GM18519 (cell line): ENCODE measurements around the gene CLP1.
"Not testable (repeated sequence)": the region's sequence is repeated elsewhere in the genome, so short reads cannot be mapped to it uniquely, and the experiment has no call there.

Experiments used
- ATAC-seq: cut with Tn5 transposase; IDR thresholded peaks from one replicate; pipeline ENCODE4 v1.9.1; 2021; ENCODE audit warnings: mild to moderate bottlenecking, moderate library complexity; ENCODE audit not compliant: unreplicated experiment, low FRiP score

CLP1 gene

DNA sequence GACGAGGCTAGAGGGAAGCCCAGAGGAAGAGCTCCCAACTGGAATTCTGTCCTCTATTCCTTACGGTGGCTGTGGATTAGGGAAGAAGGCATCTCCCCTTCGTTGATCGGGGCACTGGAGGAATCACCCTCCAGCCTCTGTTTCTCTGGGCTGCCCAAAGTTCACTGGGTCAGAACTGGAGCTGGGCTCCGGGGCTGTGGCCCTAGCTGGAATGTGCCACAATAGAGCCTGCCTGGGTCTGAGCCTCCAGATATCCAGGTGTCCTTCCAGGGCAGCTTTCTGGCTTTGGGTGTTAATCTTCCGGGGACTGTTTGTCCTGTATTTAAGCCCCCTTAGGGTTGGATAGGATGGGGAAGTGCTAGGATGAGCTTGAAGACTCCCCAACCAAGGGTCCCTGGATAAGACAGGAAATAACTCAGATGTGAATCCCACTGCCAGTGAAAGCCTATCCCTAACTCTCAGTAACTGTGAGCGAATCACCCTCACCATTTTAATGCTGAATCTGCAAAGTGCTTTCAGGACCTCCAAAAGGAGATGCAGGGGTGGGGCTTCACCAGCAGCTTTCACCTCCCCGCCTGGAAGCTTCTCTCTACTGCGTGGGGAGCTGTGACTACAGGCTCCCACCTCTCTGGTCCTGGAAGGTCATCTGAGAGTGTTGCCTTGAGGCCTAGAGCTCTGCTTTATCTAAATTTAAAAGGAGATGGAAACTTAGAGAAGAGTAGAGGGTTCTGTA, 17.3 kb upstream of the CLP1 start:
- no peak for ATAC-seq

GRCh38 chr11:57641011-57641807, 16.4 kb upstream of the CLP1 start:
- no peak for ATAC-seq

DNA sequence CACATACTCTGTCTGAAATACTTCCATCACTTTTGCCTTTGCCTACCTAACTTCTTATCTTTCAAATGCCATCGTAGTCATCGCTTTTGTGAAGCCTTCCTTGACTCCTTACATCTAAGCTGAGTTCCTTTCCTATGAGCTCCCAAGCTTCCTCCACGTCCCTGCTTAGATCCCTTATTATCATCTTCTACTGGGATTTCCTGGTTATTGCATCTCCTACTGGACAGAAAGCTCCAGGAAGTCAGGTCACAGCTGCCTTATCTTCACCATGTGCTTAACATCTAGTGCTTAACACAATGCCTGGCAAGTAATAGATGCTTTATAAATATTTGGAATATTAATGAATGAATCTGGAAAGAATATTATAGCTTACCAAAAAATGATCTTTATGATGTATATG, 13.8 kb upstream of the CLP1 start:
- ATAC-seq = no peak

DNA sequence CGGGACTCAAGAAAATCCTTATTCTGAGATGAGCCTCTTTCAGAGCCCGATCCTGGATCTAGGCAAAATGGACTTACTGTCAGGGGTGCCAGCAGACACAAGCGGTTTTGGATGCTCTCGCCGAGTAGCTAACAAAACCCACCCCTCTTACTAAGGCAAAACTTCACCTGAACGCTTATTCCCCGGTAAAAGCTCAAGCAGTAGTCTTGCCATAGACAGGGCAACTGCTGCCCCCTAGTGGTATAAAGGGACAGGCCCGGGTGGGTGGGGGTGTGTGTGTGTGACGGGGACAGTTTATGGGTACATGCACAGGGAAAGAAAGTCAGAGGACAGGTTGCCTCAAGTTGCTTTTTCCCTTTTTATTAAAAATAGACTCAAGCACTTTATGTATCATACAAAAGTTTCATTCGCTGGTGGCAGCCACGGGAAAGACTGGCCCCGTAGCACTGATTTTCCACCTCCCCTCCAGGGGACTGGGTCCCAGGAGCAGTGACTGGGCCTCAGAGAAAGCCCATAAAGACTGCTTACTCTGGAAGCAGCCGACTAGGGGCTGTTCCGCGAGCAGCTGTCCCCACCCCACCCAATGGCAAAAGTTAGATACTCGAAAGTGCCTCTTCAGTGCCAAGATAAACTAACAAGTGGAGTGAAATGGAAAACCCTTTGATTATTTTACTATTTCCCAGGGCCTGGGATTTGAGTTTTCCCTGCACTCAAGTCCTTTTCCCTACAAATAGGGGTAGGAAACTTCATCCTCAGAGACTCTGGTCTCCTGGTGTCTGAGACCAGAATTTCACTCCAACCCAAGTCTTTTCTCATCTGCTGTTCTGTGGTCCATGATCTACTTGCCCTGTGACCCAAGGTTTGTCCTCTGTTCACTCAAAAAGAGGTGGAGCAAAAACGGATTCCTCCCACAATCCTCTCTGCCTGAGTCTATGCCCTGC, 12.5 kb upstream of the CLP1 start:
- peak; percentile 45 for ATAC-seq

DNA sequence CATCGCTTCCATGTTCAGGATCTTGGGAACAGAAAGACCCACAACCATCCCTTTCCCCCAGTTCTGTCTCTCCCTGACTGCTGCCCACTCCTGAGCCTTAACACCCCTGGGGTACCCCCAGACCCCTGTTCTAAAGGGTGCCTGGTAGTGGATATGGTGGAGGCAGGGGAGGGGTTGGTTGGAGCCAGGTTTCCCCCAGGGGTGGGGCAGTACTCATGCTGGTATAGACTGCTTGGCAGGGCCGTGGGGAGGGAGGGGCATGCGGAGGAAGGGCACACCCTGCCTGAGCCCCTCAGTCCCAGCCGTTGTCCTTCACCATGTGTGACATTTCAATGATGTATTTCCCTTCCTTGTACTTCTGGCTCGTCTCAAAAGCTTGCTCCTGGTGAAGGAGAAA, 11.9 kb upstream of the CLP1 start:
- no peak for ATAC-seq

- no peak for ATAC-seq
Observed at GRCh38 chr11:57646194-57646798, 11.3 kb upstream of the CLP1 start.

DNA sequence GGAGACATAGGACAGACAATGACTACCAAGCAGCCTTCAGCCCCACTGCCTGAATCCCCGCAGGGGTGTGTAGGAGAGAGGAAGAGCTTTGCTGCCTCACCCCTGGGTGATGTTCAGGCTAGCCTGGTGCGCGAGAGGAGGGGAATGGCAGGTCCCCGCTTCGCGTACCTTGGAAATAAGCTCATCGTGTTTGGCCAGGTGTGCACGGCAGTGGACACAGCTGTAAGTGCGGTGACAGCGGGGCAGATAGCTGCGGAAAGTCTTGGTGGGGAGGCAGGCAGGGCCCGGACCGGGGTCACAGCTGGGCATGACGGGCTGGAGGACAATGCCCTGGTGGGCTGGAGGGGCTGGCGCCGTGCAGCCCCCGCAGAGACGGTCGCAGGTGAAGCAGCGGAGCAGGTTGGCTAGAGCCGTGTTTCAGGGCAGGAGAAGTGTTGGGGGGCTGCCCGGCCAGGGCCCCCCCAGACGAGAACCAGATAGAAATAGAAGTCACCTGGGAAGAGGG, 10.7 kb upstream of the CLP1 start:
- ATAC-seq = no peak

DNA sequence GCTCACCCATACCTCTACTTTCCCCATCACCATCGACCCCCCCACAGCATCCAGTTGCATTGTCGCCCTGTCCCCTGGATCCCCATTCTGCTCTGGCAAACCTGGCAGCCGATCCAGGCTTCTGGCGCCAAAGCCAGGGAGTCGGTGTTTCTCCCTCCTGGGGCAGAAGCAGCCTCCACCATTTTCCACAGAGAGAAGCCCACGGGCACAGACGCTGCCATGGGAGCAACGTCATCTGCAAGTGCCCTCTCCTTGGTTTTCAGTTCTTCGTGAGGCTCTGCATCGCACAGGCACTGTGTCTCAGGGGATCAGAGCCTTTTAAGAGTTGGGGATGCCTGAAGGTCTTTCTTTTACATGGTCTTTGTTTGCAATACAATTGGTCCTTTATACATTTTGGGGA, 10.2 kb upstream of the CLP1 start:
- ATAC-seq = no peak

DNA sequence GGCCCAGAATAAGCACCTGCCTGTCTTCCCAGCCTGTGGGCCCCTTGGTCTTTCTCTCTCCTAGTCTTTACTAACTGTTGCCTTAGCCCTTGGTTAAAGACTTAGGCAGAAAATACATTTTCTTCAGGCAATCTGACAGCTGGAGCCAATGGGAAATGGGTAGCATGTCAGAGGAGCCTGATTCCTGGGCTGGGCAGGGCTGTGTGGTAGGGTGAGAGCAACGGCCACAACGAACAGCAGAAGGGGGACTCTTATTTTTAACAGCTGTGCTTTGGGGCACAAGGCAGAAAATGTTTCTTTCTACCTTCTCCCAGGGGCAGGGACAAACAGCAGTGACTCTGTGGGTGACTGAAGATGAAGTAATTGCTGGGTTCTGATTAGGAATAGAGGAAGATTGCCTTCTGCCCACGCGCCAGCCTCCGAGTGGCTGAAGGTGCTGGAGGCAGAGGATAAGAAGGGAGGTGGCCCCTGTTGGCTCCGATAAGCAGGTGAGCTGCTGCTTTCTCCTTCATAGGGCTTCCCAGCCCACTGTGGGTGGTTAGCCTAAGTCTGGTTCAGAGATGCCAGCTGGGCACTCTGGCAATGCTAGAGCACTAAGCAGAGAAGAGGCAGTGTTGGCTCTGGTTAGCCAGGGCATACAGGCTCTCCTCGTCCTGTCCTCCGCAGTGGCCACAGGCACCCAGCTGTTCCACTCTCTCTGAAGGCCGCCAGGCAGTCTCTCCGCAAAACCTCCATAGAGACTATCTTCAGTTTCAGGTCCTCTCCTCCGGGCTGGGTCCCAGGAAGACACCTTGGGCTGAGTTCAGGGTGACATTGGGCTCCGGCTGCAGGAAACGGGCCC, 9.4 kb upstream of the CLP1 start:
- ATAC-seq = no peak

DNA sequence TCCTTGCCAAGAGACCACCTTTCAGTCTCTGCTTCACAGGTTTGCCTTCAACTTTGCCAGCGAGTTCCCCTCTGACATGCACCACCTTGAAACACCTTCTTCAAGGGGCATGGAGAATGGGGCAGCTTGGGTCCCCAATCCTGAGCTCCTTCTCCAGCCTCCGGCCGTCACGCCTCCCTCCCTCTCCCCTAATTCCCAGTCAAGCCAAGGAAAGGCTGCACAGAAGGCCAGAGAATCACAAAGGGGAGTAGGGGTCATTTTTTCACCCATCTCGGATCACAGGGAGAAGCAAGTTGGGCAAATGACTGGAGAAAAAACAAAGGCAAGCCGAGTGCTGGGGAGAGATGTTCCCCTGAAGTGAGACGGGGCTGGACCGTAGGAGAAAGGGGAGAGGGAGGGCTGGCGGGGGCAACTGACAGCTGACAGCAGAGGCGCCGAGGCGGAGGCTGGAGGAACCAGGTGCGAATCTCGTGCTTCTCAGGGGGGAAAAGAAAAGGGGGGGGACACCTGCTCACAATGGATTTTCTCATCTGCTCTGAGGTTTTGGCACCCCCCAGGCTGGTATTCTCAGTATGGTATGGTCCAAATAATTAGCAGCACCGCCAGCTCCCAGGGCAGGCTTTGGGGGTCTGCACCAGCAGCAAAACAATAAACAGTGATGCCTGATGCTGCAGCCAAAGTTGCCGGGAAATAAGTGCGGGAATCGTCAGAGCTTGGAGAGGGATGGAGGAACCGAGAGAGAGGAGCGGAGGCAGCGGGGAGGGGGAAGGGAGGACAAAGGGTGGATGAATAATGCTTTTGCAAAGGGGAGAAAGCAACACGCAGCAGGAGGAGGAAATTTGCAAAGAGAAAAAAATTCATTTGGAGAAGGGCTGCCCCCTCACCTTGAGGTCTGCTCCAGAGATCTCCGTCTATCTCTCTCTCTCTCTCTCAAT, 8.5 kb upstream of the CLP1 start:
- ATAC-seq = no peak

GRCh38 chr11:57649826-57650738, 7.5 kb upstream of the CLP1 start, which contains the start of gene YPEL4:
TSS of gene YPEL4 (minus strand) at chr11:57649912. CDS start at chr11:57647107, 2,805 bp downstream.
- no peak for ATAC-seq

DNA sequence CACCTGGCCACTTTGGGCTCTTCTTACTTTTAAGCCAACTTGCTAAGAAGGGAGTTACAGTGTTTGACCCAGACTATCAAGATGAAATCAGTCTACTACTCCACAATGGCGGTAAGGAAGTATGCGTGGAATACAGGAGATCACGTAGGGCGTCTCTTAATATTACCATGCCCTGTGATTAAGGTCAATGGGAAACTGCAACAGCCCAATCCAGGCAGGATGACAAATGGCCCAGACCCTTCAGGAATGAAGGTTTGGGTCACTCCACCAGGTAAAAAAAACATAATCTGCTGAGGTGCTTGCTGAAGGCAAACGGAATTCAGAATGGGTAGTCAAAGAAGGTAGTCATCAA, 6.8 kb upstream of the CLP1 start:
- no peak for ATAC-seq

DNA sequence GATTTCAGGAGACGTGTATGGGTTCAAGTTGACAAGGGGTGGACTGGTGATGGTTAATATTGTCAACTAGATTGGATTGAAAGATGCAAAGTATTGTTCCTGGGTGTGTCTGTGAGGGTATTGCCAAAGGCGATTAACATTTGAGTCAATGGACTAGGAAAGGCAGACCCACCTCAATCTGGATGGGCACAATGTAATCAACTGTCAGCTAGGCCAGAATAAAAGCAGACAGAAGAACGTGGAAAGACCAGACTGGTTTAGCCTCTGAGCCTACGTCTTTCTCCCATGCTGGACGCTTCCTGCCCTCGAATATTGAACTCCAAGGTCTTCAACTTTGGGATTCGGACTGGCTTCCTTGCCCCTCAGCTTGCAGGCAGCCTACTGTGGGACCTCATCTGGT, 6.2 kb upstream of the CLP1 start:
- no peak for ATAC-seq

DNA sequence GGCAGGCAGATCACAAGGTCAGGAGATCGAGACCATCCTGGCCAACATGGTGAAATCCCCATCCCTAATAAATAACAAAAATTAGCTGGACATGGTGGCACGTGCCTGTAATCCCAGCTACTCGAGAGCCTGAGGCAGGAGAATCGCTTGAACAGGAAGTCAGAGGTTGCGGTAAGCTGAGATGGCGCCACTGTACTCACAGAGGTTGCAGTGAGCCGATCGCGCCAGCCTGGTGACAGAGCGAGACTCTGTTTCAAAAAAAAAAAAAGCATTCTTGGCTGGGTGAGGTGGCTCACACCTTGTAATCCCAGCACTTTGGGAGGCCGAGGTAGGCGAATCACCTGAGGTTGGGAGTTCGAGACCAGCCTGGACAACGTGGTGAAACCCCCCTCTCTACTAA, 5.3 kb upstream of the CLP1 start:
- ATAC-seq = not testable (repeated sequence)

DNA sequence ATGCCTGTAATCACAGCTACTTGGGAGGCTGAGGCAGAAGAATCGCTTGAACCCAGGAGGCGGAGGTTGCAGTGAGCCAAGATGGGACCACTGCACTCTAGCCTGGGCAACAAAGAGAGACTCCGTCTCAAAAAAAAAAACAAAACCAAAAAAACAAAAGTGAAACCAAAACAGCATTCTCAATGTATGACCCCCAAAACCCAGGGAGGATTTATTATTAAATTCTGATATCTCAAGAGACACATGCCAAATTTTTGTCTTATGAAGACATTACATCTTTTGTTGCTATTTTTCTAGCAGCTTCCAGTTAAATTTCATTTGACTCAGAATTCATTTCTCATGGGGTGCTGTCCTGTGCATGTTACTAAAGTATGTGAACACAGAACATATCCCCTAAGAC, 4.9 kb upstream of the CLP1 start:
- ATAC-seq = no peak

GRCh38 chr11:57653163-57653562, 4.4 kb upstream of the CLP1 start:
- ATAC-seq = no peak

GRCh38 chr11:57656885-57657193, 723 bp upstream of the CLP1 start:
- no peak for ATAC-seq

GRCh38 chr11:57658023-57658361, 430 bp downstream of the CLP1 start:
- no peak for ATAC-seq
